ENCODE results near the gene PORCN.
A peak's percentile ranks its signal among the peaks of the same experiment; 100 is the strongest.

Gene PORCN

GRCh38 chrX:48508400-48509244 is at the start of gene PORCN:
TSS of gene PORCN (plus strand) at chrX:48508992. CDS start at chrX:48509821, 829 bp downstream.
- FAIRE-seq (no peak), DNase-seq (ENCODE audit: insufficient read length, low spot score) (no peak)
- TF ChIP-seq POLR2A (IDR thresholded peaks at IDR 0.05; ENCODE audit: low read depth, low read length): peak; percentile 60

GRCh38 chrX:48459483-48459882 is 49.3 kb upstream of the PORCN start:
- DNase-seq (ENCODE audit: insufficient read length, low spot score): no peak
- no peak for FAIRE-seq
- no peak for TF ChIP-seq POLR2A (IDR thresholded peaks at IDR 0.05; ENCODE audit: low read depth, low read length)

- FAIRE-seq (no peak), DNase-seq (ENCODE audit: insufficient read length, low spot score) (no peak)
- TF ChIP-seq POLR2A (IDR thresholded peaks at IDR 0.05; ENCODE audit: low read depth, low read length): no peak
Observed at GRCh38 chrX:48460031-48460430, 48.8 kb upstream of the PORCN start.

GRCh38 chrX:48460606-48461005 is 48.2 kb upstream of the PORCN start:
- no peak for FAIRE-seq
- DNase-seq (ENCODE audit: insufficient read length, low spot score): no peak
- no peak for TF ChIP-seq POLR2A (IDR thresholded peaks at IDR 0.05; ENCODE audit: low read depth, low read length)

- no peak for DNase-seq (ENCODE audit: insufficient read length, low spot score)
- no peak for FAIRE-seq
- no peak for TF ChIP-seq POLR2A (IDR thresholded peaks at IDR 0.05; ENCODE audit: low read depth, low read length)
Observed at GRCh38 chrX:48461830-48462229, 47.0 kb upstream of the PORCN start.

- TF ChIP-seq POLR2A (IDR thresholded peaks at IDR 0.05; ENCODE audit: low read depth, low read length): no peak
- peak; percentile 13 for DNase-seq (ENCODE audit: insufficient read length, low spot score)
- no peak for FAIRE-seq
Observed at GRCh38 chrX:48465336-48465933, 43.4 kb upstream of the PORCN start.

- FAIRE-seq (no peak), DNase-seq (ENCODE audit: insufficient read length, low spot score) (no peak)
- no peak for TF ChIP-seq POLR2A (IDR thresholded peaks at IDR 0.05; ENCODE audit: low read depth, low read length)
Observed at GRCh38 chrX:48466696-48467095, 42.1 kb upstream of the PORCN start.

- FAIRE-seq (no peak), DNase-seq (ENCODE audit: insufficient read length, low spot score) (no peak)
- TF ChIP-seq POLR2A (IDR thresholded peaks at IDR 0.05; ENCODE audit: low read depth, low read length): no peak
Observed at GRCh38 chrX:48467281-48467761, 41.5 kb upstream of the PORCN start.

GRCh38 chrX:48468247-48468671 is 40.5 kb upstream of the PORCN start:
- FAIRE-seq: no peak
- no peak for DNase-seq (ENCODE audit: insufficient read length, low spot score)
- no peak for TF ChIP-seq POLR2A (IDR thresholded peaks at IDR 0.05; ENCODE audit: low read depth, low read length)

- no peak for TF ChIP-seq POLR2A (IDR thresholded peaks at IDR 0.05; ENCODE audit: low read depth, low read length)
- DNase-seq (ENCODE audit: insufficient read length, low spot score): no peak
- FAIRE-seq: no peak
Observed at GRCh38 chrX:48468693-48469691, 39.8 kb upstream of the PORCN start.

- DNase-seq (ENCODE audit: insufficient read length, low spot score): no peak
- no peak for TF ChIP-seq POLR2A (IDR thresholded peaks at IDR 0.05; ENCODE audit: low read depth, low read length)
- FAIRE-seq: no peak
Observed at GRCh38 chrX:48470110-48470832, 38.5 kb upstream of the PORCN start, which contains the start of gene SLC38A5. TSS of gene SLC38A5 (minus strand) at chrX:48470260. CDS start at chrX:48467924, 2,336 bp downstream.

- FAIRE-seq (no peak), DNase-seq (ENCODE audit: insufficient read length, low spot score) (no peak)
- TF ChIP-seq POLR2A (IDR thresholded peaks at IDR 0.05; ENCODE audit: low read depth, low read length): no peak
Observed at GRCh38 chrX:48470833-48471118, 38.0 kb upstream of the PORCN start.

- FAIRE-seq (no peak), DNase-seq (ENCODE audit: insufficient read length, low spot score) (no peak)
- TF ChIP-seq POLR2A (IDR thresholded peaks at IDR 0.05; ENCODE audit: low read depth, low read length): no peak
Observed at GRCh38 chrX:48471504-48471903, 37.3 kb upstream of the PORCN start.

Measured in H54 (cell line).